ENCODE data around the gene NLRP1.

DNA sequence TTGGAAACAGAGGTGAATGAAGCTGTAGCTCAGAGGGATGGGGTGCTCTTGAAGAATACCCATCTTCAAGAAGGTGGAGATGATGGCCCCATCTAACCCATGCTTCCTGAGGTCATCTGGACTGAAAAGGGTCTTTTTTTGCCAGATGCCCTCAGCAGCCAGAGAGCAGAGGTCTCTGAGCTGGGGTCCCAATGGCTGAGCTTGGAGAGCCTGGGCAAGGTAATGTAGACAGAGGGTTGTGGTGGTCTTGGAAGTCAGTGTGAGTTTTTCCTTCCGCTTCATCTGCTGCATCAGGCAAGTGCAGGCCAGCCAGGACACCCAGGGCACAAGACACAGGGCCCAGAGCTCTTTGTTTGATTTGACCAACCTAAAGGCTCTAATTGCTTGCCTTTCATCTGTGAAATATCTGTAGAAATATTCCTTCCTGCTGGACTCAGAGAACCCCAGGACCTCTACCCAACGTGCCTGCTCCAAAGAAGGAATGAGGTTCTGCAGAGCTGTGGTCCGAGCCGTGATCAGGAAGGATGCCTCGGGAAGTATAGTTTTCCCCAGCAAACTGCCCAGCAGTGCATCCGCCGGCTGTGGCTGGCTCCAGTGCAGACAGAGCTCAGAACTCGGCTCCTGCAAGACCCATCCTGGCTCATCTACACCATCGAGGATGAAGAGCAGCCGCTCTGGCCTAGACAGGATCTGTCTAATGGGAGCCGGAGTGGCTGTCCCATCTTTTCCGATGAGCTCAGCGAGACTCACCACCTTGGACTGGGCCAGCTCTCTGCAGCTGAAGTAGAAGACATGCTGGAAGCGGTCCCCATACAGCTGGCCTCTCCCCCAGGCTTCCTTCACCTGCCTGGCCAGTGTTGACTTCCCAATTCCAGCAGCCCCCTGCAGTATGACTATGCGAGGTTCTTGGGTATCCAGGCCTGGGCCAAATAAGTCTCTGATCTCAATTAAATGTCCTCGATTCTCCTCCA, 25.2 kb downstream of the NLRP1 start:
- TF ChIP-seq CTCF (IDR thresholded peaks at IDR 0.05; ENCODE audit: poor library complexity, severe bottlenecking) (no peak), TAF1 (IDR thresholded peaks at IDR 0.05; ENCODE audit: low read depth) (no peak)
